NCI-H82 (cell line): Measurements from ENCODE around the gene TTC33.
A peak's percentile ranks its signal among the peaks of the same experiment; 100 is the strongest.
"Not testable (repeated sequence)": the region's sequence is repeated elsewhere in the genome, so short reads cannot be mapped to it uniquely, and the experiment has no call there.

Experiments
- DNase-seq: peaks from one replicate; lab custom pipeline; 2025; lab: John Stamatoyannopoulos, UW

TTC33 gene

DNA sequence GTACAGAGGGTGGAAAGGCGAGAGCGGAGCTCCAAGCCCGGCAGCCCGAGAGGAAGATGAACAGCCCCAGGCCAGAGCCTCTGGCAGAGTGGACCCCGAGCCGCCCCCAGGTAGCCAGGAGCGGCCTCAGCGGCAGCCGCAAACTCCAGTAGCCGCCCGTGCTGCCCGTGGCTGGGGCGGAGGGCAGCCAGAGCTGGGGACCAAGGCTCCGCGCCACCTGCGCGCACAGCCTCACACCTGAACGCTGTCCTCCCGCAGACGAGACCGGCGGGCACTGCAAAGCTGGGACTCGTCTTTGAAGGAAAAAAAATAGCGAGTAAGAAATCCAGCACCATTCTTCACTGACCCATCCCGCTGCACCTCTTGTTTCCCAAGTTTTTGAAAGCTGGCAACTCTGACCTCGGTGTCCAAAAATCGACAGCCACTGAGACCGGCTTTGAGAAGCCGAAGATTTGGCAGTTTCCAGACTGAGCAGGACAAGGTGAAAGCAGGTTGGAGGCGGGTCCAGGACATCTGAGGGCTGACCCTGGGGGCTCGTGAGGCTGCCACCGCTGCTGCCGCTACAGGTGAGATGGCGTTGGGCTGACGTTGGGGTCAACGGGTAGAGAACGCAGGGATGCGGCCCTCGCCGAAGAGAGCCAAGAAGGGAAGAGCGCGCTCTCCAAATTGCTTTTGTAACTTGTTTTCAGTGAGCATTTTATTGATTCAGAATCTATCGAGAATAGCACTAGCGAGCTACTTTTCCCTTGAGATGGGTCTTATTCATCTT lies 75.7 kb downstream of the TTC33 start, which contains the start of gene PTGER4:
Gene PTGER4 (plus strand): TSS at position 3 of the 769 bp plus-strand sequence. CDS start 1,079 bp downstream, outside the sequence.
- DNase-seq: no peak

GRCh38 chr5:40679148-40679912 lies 76.4 kb downstream of the TTC33 start:
- DNase-seq: peak; percentile 81

- DNase-seq: no peak
These were observed 77.2 kb downstream of the TTC33 start for GRCh38 chr5:40678460-40679147.

DNA sequence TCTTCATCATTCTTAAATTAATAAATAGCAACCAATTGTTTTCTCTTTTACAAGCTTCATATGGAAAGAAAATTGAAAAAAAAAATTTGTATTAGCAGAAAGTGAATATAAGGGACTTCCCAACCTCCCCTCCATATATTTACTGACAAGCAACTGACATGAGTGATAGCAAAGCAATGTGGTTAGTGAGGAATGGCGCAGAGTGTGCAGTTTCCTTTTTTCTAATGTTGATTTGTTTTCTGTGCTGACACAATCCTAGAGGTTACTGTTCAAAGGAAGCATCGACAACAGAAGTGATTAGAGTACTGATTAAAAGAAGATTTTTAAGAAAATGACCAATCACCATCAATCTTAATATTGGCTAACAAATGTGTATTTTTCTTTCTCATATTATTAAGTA lies 77.7 kb downstream of the TTC33 start:
- no peak for DNase-seq

DNA sequence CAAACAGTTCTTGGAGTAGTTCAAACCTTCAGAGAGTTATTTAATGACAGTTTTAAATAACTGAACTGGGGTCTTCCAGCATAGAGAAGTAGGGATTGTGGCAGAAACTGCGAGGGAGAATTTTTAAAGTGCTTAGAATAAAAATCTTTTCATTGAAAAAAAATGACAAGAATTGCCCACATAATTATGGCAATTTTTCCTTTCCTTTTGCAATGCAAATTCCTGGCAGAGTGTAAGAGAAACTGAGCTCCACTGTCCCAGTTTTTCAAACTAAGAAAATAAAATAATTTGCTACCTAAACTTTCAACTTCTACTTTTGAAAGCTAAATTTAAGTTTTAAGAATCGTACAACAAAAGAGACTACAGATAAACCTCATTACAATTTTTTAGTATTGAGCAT lies 78.3 kb downstream of the TTC33 start:
- DNase-seq: no peak

DNA sequence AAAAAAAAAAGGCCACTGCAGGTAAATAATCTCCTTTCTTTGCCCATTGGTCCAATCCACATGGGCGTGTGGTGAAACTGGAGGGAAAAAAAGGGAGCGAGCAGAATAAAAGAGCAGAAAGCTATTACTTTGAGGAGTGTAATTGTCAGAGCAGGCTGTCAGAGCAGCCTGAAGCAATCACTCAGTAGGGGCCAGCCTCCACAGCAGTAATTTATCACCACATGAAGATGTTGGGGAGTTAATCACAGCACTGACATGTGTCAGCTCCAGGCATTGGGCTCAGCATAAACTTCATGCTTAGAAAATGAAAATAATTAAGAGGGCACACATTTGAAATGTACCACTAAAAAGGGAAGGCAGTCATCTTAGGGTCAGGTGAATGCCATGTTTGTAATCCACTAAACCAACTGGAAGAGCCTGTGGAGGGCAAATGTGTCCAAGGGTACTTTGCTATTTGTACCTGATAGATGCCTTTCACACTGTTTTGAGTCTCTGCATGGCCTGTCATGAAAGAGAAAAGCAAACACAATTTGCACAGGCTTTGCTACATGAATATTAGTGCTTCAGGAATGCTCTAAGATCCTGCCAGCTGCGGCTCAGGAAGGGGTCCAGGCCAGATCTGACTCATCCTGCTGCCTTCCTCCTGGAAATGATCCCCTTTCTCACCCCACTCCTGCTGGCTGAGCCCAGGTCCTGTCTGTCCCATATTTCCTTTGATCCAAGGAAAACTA lies 79.0 kb downstream of the TTC33 start:
- no peak for DNase-seq

- DNase-seq: no peak
These were observed 80.2 kb downstream of the TTC33 start for GRCh38 chr5:40675396-40676133.

- no peak for DNase-seq
These were observed 81.0 kb downstream of the TTC33 start for GRCh38 chr5:40674661-40675235.

GRCh38 chr5:40672425-40672824 lies 83.3 kb downstream of the TTC33 start:
- no peak for DNase-seq

- peak; percentile 7 for DNase-seq
These were observed 86.0 kb downstream of the TTC33 start for GRCh38 chr5:40669606-40670390.

GRCh38 chr5:40667161-40667663 lies 88.5 kb downstream of the TTC33 start:
- DNase-seq: no peak

DNA sequence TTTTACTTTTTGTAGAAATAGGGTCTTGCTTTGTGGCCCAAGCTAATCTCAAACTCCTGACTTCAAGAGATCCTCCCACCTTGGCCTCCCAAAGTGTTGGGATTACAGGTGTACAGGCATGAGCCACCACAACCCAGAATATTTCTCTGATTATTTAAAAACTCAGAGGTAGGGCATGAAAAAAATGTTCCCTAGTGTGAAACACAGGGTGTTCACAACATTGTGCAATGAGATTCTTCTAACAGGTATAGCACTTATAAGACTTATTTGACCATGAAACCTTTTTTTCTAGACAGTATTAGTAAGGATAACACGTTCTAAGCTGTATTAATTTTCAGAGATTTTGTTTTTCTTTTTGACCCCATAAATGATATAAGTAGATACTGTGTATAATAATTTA lies 89.1 kb downstream of the TTC33 start:
- DNase-seq: no peak

GRCh38 chr5:40665635-40666298 lies 90.0 kb downstream of the TTC33 start:
- DNase-seq: no peak

GRCh38 chr5:40660751-40661150 lies 95.0 kb downstream of the TTC33 start:
- DNase-seq: no peak

GRCh38 chr5:40656766-40657165 lies 99.0 kb downstream of the TTC33 start:
- DNase-seq: no peak

- not testable (repeated sequence) for DNase-seq
These were observed 99.7 kb downstream of the TTC33 start for GRCh38 chr5:40656091-40656490.

DNA sequence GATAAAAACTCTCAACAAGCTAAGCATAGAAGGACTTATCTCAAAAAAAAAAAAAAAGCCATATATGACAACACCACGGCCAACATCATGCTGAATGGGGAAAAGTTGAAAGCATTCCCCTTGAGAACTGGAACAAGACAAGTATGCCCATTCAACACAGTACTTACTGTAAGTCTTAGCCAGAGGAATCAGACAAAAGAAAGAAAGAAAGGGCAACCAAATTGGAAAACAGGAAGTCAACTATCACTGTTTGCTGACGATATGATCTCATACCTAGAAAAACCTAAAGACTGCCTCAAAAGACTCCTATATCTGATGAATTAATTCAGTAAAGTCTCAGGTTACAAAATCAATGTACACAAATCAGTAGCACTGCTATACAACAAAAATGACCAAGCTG lies 100.6 kb downstream of the TTC33 start:
- DNase-seq: no peak

GRCh38 chr5:40654377-40654991 lies 101.3 kb downstream of the TTC33 start:
- DNase-seq: no peak
